Measurements from ENCODE around the gene TFAP2E.

The TFAP2E gene

DNA sequence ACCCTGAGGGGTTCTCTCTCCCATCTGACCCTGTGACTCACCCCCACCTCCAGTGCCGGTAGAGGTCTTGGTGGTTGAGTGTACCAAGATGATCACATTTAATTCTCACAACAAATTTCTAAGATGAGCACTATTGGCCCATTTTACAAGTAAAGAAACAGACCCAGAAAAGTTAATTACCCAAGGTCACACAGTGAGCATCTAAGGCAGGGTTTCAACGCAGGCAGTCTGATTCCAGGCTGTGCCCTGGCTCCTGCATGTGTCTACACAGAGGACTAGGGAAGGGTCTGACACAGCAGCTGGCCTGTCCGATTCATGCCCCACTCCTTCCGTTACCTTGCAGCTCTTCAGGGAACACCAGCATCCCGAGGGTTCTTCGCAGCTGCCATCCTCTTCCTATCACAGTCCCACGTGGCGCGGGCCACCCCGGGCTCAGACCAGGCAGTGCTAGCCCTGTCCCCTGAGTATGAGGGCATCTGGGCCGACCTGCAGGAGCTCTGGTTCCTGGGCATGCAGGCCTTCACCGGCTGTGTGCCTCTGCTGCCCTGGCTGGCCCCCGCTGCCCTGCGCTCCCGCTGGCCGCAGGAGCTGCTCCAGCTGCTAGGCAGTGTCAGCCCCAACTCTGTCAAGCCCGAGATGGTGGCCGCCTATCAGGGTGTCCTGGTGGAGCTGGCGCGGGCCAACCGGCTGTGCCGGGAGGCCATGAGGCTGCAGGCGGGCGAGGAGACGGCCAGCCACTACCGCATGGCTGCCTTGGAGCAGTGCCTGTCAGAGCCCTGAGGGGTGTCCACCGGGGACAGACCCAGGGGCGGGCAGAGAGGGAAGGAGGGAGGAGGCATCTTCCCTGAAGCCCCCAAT is 8.0 kb upstream of the TFAP2E start:
- WGBS = 92% methylated on average over 28 of the region's 28 CpGs
- H3K4me1 ChIP-seq (ENCODE audit: insufficient read depth, low read length) = no peaks in the 10 kb centered on the region
- H3K9ac ChIP-seq (ENCODE audit: low read depth, low read length) = no peak overlapping the region
- H3K27me3 ChIP-seq (ENCODE audit: insufficient read depth, low read length) = peaks cover 6% of the 10 kb centered on the region
- H3K4me3 ChIP-seq (ENCODE audit: low read length) = no peak overlapping the region
- H3K9me3 ChIP-seq (ENCODE audit: insufficient read depth, low read depth, low read length) = no peaks in the 10 kb centered on the region
- H3K27ac ChIP-seq (ENCODE audit: low read depth, low read length) = no peak overlapping the region
- peaks cover 55% of the 10 kb centered on the region for H3K36me3 ChIP-seq (ENCODE audit: insufficient read depth, low read length)

- Histone ChIP-seq H3K9me3 (ENCODE audit: insufficient read depth, low read depth, low read length) (no peaks in the 10 kb centered on the region), H3K9ac (ENCODE audit: low read depth, low read length) (no peak overlapping the region), H3K27me3 (ENCODE audit: insufficient read depth, low read length) (peaks cover 12% of the 10 kb centered on the region), H3K4me3 (ENCODE audit: low read length) (no peak overlapping the region), H3K36me3 (ENCODE audit: insufficient read depth, low read length) (peaks cover 48% of the 10 kb centered on the region), H3K4me1 (ENCODE audit: insufficient read depth, low read length) (no peaks in the 10 kb centered on the region), H3K27ac (ENCODE audit: low read depth, low read length) (no peak overlapping the region)
- 92% methylated on average over 11 of the region's 11 CpGs for WGBS
These were observed 7.4 kb upstream of the TFAP2E start for GRCh38 chr1:35565742-35566133.

DNA sequence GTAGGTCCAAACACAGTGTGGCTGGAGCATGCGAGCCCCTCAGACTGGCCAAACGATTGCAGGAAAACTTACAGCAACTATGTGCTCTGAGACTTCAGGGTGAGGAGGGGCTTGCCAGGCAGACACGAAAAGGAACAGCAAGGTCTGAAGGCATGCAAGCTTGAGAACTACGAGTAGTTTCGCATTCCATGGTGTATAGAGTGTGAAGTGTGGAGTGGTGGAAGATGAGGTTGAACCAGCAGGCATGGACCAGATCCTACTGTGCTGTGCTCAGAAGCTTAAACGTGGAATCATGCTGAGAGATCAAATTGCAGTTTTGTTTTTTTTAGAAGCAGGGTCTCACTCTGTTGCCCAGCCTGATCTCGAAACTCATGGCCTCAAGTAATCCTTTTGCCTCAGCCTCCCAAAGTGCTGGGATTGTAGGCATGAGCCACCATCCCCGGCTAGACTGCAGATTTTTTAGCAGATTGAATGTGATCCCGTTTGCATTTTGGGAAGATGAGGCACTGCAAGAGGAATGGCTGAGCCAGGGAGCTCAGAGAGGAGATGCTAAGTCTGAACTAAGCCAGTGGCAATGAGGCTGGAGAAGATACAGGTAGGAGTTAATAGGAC is 5.1 kb upstream of the TFAP2E start:
- H3K27me3 ChIP-seq (ENCODE audit: insufficient read depth, low read length) = peaks cover 35% of the 10 kb centered on the region
- no peak overlapping the region for H3K9ac ChIP-seq (ENCODE audit: low read depth, low read length)
- H3K9me3 ChIP-seq (ENCODE audit: insufficient read depth, low read depth, low read length) = no peaks in the 10 kb centered on the region
- H3K4me3 ChIP-seq (ENCODE audit: low read length) = no peak overlapping the region
- 59% methylated on average over 9 of the region's 9 CpGs for WGBS
- no peaks in the 10 kb centered on the region for H3K4me1 ChIP-seq (ENCODE audit: insufficient read depth, low read length)
- no peak overlapping the region for H3K27ac ChIP-seq (ENCODE audit: low read depth, low read length)
- H3K36me3 ChIP-seq (ENCODE audit: insufficient read depth, low read length) = peaks cover 26% of the 10 kb centered on the region

- Histone ChIP-seq H3K4me3 (ENCODE audit: low read length) (no peak overlapping the region), H3K9me3 (ENCODE audit: insufficient read depth, low read depth, low read length) (no peaks in the 10 kb centered on the region), H3K9ac (ENCODE audit: low read depth, low read length) (no peak overlapping the region), H3K27me3 (ENCODE audit: insufficient read depth, low read length) (peaks cover 44% of the 10 kb centered on the region), H3K36me3 (ENCODE audit: insufficient read depth, low read length) (peaks cover 19% of the 10 kb centered on the region), H3K4me1 (ENCODE audit: insufficient read depth, low read length) (no peaks in the 10 kb centered on the region), H3K27ac (ENCODE audit: low read depth, low read length) (no peak overlapping the region)
- 23% methylated on average over 4 of the region's 4 CpGs for WGBS
These were observed 4.1 kb upstream of the TFAP2E start for GRCh38 chr1:35568975-35569395.

GRCh38 chr1:35569936-35570335 is 3.2 kb upstream of the TFAP2E start:
- H3K4me3 ChIP-seq (ENCODE audit: low read length) = no peak overlapping the region
- H3K36me3 ChIP-seq (ENCODE audit: insufficient read depth, low read length) = peaks cover 12% of the 10 kb centered on the region
- H3K4me1 ChIP-seq (ENCODE audit: insufficient read depth, low read length) = no peaks in the 10 kb centered on the region
- H3K9ac ChIP-seq (ENCODE audit: low read depth, low read length) = no peak overlapping the region
- peaks cover 54% of the 10 kb centered on the region for H3K27me3 ChIP-seq (ENCODE audit: insufficient read depth, low read length)
- 78% methylated on average over 1 of the region's 1 CpG for WGBS
- no peaks in the 10 kb centered on the region for H3K9me3 ChIP-seq (ENCODE audit: insufficient read depth, low read depth, low read length)
- H3K27ac ChIP-seq (ENCODE audit: low read depth, low read length) = no peak overlapping the region

DNA sequence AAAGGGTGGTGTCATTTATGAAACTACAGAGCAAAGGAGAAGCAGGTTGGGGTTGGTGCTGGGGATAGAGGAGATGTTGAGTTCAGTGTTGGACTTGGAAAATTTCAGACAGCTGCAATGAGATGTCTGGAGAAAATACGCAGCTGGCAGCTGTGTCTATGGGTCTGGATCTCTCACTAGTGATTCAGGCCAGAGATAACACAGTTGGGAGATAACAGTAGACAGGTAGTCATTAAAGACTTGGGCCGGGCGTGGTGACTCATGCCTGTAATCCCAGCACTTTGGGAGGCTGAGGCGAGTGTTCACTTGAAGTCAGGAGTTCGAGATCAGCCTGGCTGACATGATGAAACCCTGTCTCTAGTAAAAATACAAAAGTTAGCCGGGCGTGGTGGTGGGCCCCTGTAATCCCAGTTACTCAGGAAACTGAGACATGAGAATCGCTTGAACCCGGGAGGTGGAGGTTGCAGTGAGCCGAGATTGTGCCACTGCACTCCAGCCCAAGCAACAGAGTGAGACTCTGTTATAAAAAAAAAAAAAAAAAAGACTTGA is 2.5 kb upstream of the TFAP2E start:
- no peak overlapping the region for H3K9ac ChIP-seq (ENCODE audit: low read depth, low read length)
- 89% methylated on average over 10 of the region's 10 CpGs for WGBS

GRCh38 chr1:35571263-35571662 is 1.9 kb upstream of the TFAP2E start:
- peaks cover 67% of the 10 kb centered on the region for H3K27me3 ChIP-seq (ENCODE audit: insufficient read depth, low read length)

More for the DNA sequence above, 2.5 kb upstream of the TFAP2E start:
- Histone ChIP-seq H3K36me3 (ENCODE audit: insufficient read depth, low read length) (peaks cover 8% of the 10 kb centered on the region), H3K4me3 (ENCODE audit: low read length) (no peak overlapping the region), H3K4me1 (ENCODE audit: insufficient read depth, low read length) (no peaks in the 10 kb centered on the region), H3K9me3 (ENCODE audit: insufficient read depth, low read depth, low read length) (no peaks in the 10 kb centered on the region), H3K27ac (ENCODE audit: low read depth, low read length) (no peak overlapping the region), H3K27me3 (ENCODE audit: insufficient read depth, low read length) (peaks cover 61% of the 10 kb centered on the region)

GRCh38 chr1:35572296-35572695 is 818 bp upstream of the TFAP2E start:
- H3K9ac ChIP-seq (ENCODE audit: low read depth, low read length) = no peak overlapping the region
- 0 out of 2 replicates have a peak, but pooled peaks cover 2% of the 10 kb centered on the region for H3K4me1 ChIP-seq (ENCODE audit: insufficient read depth, low read length)
- H3K9me3 ChIP-seq (ENCODE audit: insufficient read depth, low read depth, low read length) = no peaks in the 10 kb centered on the region
- H3K4me3 ChIP-seq (ENCODE audit: low read length) = no peak overlapping the region
- WGBS = 93% methylated on average over 2 of the region's 2 CpGs
- H3K27me3 ChIP-seq (ENCODE audit: insufficient read depth, low read length) = peaks cover 77% of the 10 kb centered on the region
- H3K27ac ChIP-seq (ENCODE audit: low read depth, low read length) = no peak overlapping the region
- no peaks in the 10 kb centered on the region for H3K36me3 ChIP-seq (ENCODE audit: insufficient read depth, low read length)

More at GRCh38 chr1:35571263-35571662, 1.9 kb upstream of the TFAP2E start:
- H3K4me1 ChIP-seq (ENCODE audit: insufficient read depth, low read length) = 0 out of 2 replicates have a peak, but pooled peaks cover under 1% of the 10 kb centered on the region
- no peaks in the 10 kb centered on the region for H3K9me3 ChIP-seq (ENCODE audit: insufficient read depth, low read depth, low read length)
- no peak overlapping the region for H3K4me3 ChIP-seq (ENCODE audit: low read length)
- H3K27ac ChIP-seq (ENCODE audit: low read depth, low read length) = no peak overlapping the region
- H3K36me3 ChIP-seq (ENCODE audit: insufficient read depth, low read length) = peaks cover 7% of the 10 kb centered on the region
- H3K9ac ChIP-seq (ENCODE audit: low read depth, low read length) = no peak overlapping the region
- 87% methylated on average over 8 of the region's 8 CpGs for WGBS

DNA sequence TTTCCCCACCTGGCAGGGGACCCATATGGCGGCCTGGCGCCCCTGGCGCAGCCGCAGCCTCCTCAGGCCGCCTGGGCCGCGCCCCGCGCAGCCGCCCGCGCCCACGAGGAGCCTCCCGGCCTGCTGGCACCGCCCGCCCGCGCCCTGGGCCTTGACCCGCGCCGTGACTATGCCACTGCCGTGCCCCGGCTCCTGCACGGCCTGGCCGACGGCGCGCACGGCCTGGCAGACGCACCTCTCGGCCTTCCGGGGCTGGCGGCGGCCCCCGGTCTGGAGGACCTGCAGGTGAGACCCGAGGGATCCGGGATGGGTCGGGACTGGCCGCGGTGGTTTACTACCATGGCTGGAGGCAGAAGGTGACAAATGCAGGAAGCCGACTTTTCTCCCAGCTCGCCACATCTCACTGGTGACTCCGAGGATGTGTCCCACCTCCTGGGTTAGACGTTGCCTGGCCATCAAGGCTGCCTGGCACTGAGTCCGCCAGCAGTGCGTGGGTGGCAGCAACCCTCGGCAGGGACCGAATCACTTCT is 1.1 kb downstream of the TFAP2E start:
- Histone ChIP-seq H3K27ac (ENCODE audit: low read depth, low read length) (no peak overlapping the region), H3K9ac (ENCODE audit: low read depth, low read length) (no peak overlapping the region), H3K4me3 (ENCODE audit: low read length) (peak overlapping the region; percentile 62), H3K36me3 (ENCODE audit: insufficient read depth, low read length) (no peaks in the 10 kb centered on the region), H3K27me3 (ENCODE audit: insufficient read depth, low read length) (peaks cover 95% of the 10 kb centered on the region), H3K4me1 (ENCODE audit: insufficient read depth, low read length) (0 out of 2 replicates have a peak, but pooled peaks cover 2% of the 10 kb centered on the region), H3K9me3 (ENCODE audit: insufficient read depth, low read depth, low read length) (no peaks in the 10 kb centered on the region)
- WGBS = 26% methylated on average over 48 of the region's 48 CpGs

- Histone ChIP-seq H3K27me3 (ENCODE audit: insufficient read depth, low read length) (peaks cover 96% of the 10 kb centered on the region), H3K4me3 (ENCODE audit: low read length) (peak overlapping the region; percentile 62; the same call in 1 of the 2 replicates), H3K36me3 (ENCODE audit: insufficient read depth, low read length) (no peaks in the 10 kb centered on the region), H3K27ac (ENCODE audit: low read depth, low read length) (no peak overlapping the region), H3K9ac (ENCODE audit: low read depth, low read length) (no peak overlapping the region), H3K9me3 (ENCODE audit: insufficient read depth, low read depth, low read length) (no peaks in the 10 kb centered on the region), H3K4me1 (ENCODE audit: insufficient read depth, low read length) (0 out of 2 replicates have a peak, but pooled peaks cover 2% of the 10 kb centered on the region)
- WGBS = 65% methylated on average over 30 of the region's 30 CpGs
These were observed 1.7 kb downstream of the TFAP2E start for GRCh38 chr1:35574655-35575415.
